Left ventricle myocardium inferior (tissue), 1 donor: Measurements from ENCODE around the gene KRT36. TPM values are rescaled to one million over a fixed set of nuclear protein-coding genes. Genes with fewer than 3 reads are reported as not detected.

ENCODE experiments used
- DNase-seq: peaks from one replicate; pipeline ENCODE4 v3.0.0-alpha.2; 2020
- H3K27ac ChIP-seq: fragments of 200-600 bp; replicated peaks from 2 replicates; pipeline ENCODE4 v1.8.0; 2021
- H3K27me3 ChIP-seq: fragments of 200-600 bp; 2 replicates; pipeline ENCODE4 v1.8.0; 2021; ENCODE audit warnings: low read depth
- H3K36me3 ChIP-seq: fragments of 200-600 bp; 2 replicates; pipeline ENCODE4 v1.8.0; 2021
- H3K4me1 ChIP-seq: fragments of 200-600 bp; 2 replicates; pipeline ENCODE4 v1.8.0; 2021
- H3K4me3 ChIP-seq: fragments of 200-600 bp; 2 replicates; pipeline ENCODE4 v1.8.0; 2021; ENCODE audit warnings: mild to moderate bottlenecking, moderate library complexity
- H3K9me3 ChIP-seq: fragments of 200-600 bp; replicated peaks from 2 replicates; pipeline ENCODE4 v1.8.0; 2021
- CTCF ChIP-seq: fragments of 200-600 bp; IDR thresholded peaks from 2 replicates; pipeline ENCODE4 v1.8.0; 2021; ENCODE audit warnings: antibody characterized with exemption, mild to moderate bottlenecking, borderline replicate concordance
- intact Hi-C: fragments of 100-400 bp; cut with micrococcal nuclease; formaldehyde crosslinking; loops from one replicate; pipeline ENCODE4 v1.11.0; 2022
- long read RNA-seq: library from polyadenylated mRNA; unstranded; transcript quantifications from one replicate; pipeline ENCODE4 v2.0.0, GENCODE V29; 2021
- total RNA-seq: library from RNA; stranded (reverse); fragmentation: NEBNext Ultra II Directional; extraction: Animal tissue kit (Norgen Biotek cat#: 25700); gene quantifications from one replicate; pipeline ENCODE4 v1.2.1, GENCODE V29; 2021
- donor health status: DM: no; HTN: yes; CAD: no; lungs with severe emphysema.

The KRT36 gene
- total RNA-seq = not detected
- long read RNA-seq = 0 reads

GRCh38 chr17:41489531-41489930 lies at the start of gene KRT36:
KRT36 (minus strand) TSS chr17:41489910; CDS start chr17:41489864, 46 bp downstream.
- H3K27ac ChIP-seq = no peak within 1 kb of the TSS
- peaks cover 78% of the 10 kb centered on the region for H3K27me3 ChIP-seq
- intact Hi-C loops = no loop called here
- H3K4me1 ChIP-seq = no peaks in the 10 kb centered on the region
- H3K36me3 ChIP-seq = no peaks in the 10 kb centered on the region
- no peaks in the 10 kb centered on the region for H3K9me3 ChIP-seq
- H3K4me3 ChIP-seq = no peak within 1 kb of the TSS
- TF ChIP-seq CTCF = no peak
- no peak for DNase-seq

- Histone ChIP-seq H3K36me3 (no peaks in the 10 kb centered on the region), H3K4me1 (no peaks in the 10 kb centered on the region), H3K4me3 (no peak overlapping the region), H3K27ac (no peak overlapping the region), H3K27me3 (peaks cover 88% of the 10 kb centered on the region), H3K9me3 (no peaks in the 10 kb centered on the region)
- intact Hi-C loops = no loop called here
- no peak for TF ChIP-seq CTCF
- no peak for DNase-seq
Measured at GRCh38 chr17:41539071-41539492, 49.4 kb upstream of the KRT36 start.

- intact Hi-C loops = no loop called here
Measured at GRCh38 chr17:41538565-41538991, 48.9 kb upstream of the KRT36 start.

GRCh38 chr17:41537990-41538389 lies 48.3 kb upstream of the KRT36 start:
- intact Hi-C loops = no loop called here
- H3K27ac ChIP-seq = no peak overlapping the region
- H3K4me1 ChIP-seq = no peaks in the 10 kb centered on the region
- no peaks in the 10 kb centered on the region for H3K36me3 ChIP-seq
- TF ChIP-seq CTCF = no peak
- no peak for DNase-seq
- H3K9me3 ChIP-seq = no peaks in the 10 kb centered on the region
- H3K4me3 ChIP-seq = no peak overlapping the region
- peaks cover 90% of the 10 kb centered on the region for H3K27me3 ChIP-seq

More at GRCh38 chr17:41538565-41538991, 48.9 kb upstream of the KRT36 start:
- Histone ChIP-seq H3K27ac (no peak overlapping the region), H3K27me3 (peaks cover 92% of the 10 kb centered on the region), H3K36me3 (no peaks in the 10 kb centered on the region), H3K9me3 (no peaks in the 10 kb centered on the region), H3K4me1 (no peaks in the 10 kb centered on the region), H3K4me3 (no peak overlapping the region)
- no peak for DNase-seq
- TF ChIP-seq CTCF = no peak

- no peak overlapping the region for H3K4me3 ChIP-seq
- H3K36me3 ChIP-seq = no peaks in the 10 kb centered on the region
- H3K27me3 ChIP-seq = peaks cover 90% of the 10 kb centered on the region
- intact Hi-C loops = no loop called here
- DNase-seq = no peak
- no peak for TF ChIP-seq CTCF
- no peaks in the 10 kb centered on the region for H3K9me3 ChIP-seq
- H3K4me1 ChIP-seq = no peaks in the 10 kb centered on the region
- no peak overlapping the region for H3K27ac ChIP-seq
Measured at GRCh38 chr17:41537614-41537954, 47.9 kb upstream of the KRT36 start.
